ENCODE measurements around the gene INAFM1. TPM values are rescaled to one million over a fixed set of nuclear protein-coding genes. Genes with fewer than 3 reads are reported as not detected.
"Not testable (repeated sequence)": the region's sequence is repeated elsewhere in the genome, so short reads cannot be mapped to it uniquely, and the experiment has no call there.

Gene INAFM1
- total RNA-seq, 2 donors from 2014 or later: 10.3 to 18.6 TPM

- no peak for TF ChIP-seq CTCF (IDR thresholded peaks at IDR 0.05)
- H3K9me3 ChIP-seq: no peaks in the 10 kb centered on the region
- peaks cover 28% of the 10 kb centered on the region for H3K36me3 ChIP-seq
- H3K27ac ChIP-seq: peak overlapping the region; percentile 35 to 94
- H3K27me3 ChIP-seq (replicated peaks; ENCODE audit: insufficient read depth): no peaks in the 10 kb centered on the region
- no peak overlapping the region for H3K4me3 ChIP-seq
- ATAC-seq (ENCODE audit: insufficient number of reproducible peaks, low FRiP score, low read depth) (no peak), DNase-seq (ENCODE audit: low spot score) (no peak)
- H3K4me1 ChIP-seq (ENCODE audit: control insufficient read depth in 1 of 2, low read depth in 2 of 2): peaks cover 9 to 35% of the 10 kb centered on the region in 2 donors
These were observed 15.7 kb upstream of the INAFM1 start for GRCh38 chr19:47258895-47259555.

GRCh38 chr19:47260476-47260875 is 14.2 kb upstream of the INAFM1 start:
- ATAC-seq (ENCODE audit: insufficient number of reproducible peaks, low FRiP score, low read depth) (no peak), DNase-seq (ENCODE audit: low spot score) (no peak)
- Histone ChIP-seq H3K36me3 (peaks cover 42% of the 10 kb centered on the region), H3K4me1 (ENCODE audit: control insufficient read depth in 1 of 2, low read depth in 2 of 2) (peaks cover 9 to 32% of the 10 kb centered on the region in 2 donors), H3K4me3 (no peak overlapping the region), H3K9me3 (no peaks in the 10 kb centered on the region), H3K27me3 (replicated peaks; ENCODE audit: insufficient read depth) (no peaks in the 10 kb centered on the region), H3K27ac (no peak overlapping the region)
- TF ChIP-seq CTCF (IDR thresholded peaks at IDR 0.05): no peak

- ATAC-seq (ENCODE audit: insufficient number of reproducible peaks, low FRiP score, low read depth); H3K4me3 ChIP-seq; H3K27ac ChIP-seq; H3K27me3 ChIP-seq (replicated peaks; ENCODE audit: insufficient read depth); DNase-seq (ENCODE audit: low spot score); H3K9me3 ChIP-seq: not testable (repeated sequence)
- H3K36me3 ChIP-seq: peaks cover 53% of the 10 kb centered on the region
- H3K4me1 ChIP-seq (ENCODE audit: control insufficient read depth in 1 of 2, low read depth in 2 of 2): peaks cover 9 to 26% of the 10 kb centered on the region in 2 donors
These were observed 12.5 kb upstream of the INAFM1 start for GRCh38 chr19:47261946-47262793.

- H3K4me1 ChIP-seq (ENCODE audit: control insufficient read depth in 1 of 2, low read depth in 2 of 2): peaks cover 0 to 6% of the 10 kb centered on the region in 2 donors
- H3K27ac ChIP-seq: no peak overlapping the region
- H3K36me3 ChIP-seq: peaks cover 53% of the 10 kb centered on the region
- DNase-seq (ENCODE audit: low spot score): no peak
- no peaks in the 10 kb centered on the region for H3K27me3 ChIP-seq (replicated peaks; ENCODE audit: insufficient read depth)
- TF ChIP-seq CTCF (IDR thresholded peaks at IDR 0.05): no peak
- H3K9me3 ChIP-seq: no peaks in the 10 kb centered on the region
- no peak overlapping the region for H3K4me3 ChIP-seq
- ATAC-seq (ENCODE audit: insufficient number of reproducible peaks, low FRiP score, low read depth): no peak
These were observed 10.1 kb upstream of the INAFM1 start for GRCh38 chr19:47264629-47265028.

- no peak for DNase-seq (ENCODE audit: low spot score)
- no peak for ATAC-seq (ENCODE audit: insufficient number of reproducible peaks, low FRiP score, low read depth)
- Histone ChIP-seq H3K9me3 (no peaks in the 10 kb centered on the region), H3K4me1 (ENCODE audit: control insufficient read depth in 1 of 2, low read depth in 2 of 2) (no peaks in the 10 kb centered on the region), H3K36me3 (peaks cover 54% of the 10 kb centered on the region), H3K27ac (no peak overlapping the region), H3K4me3 (no peak overlapping the region), H3K27me3 (replicated peaks; ENCODE audit: insufficient read depth) (no peaks in the 10 kb centered on the region)
- no peak for TF ChIP-seq CTCF (IDR thresholded peaks at IDR 0.05)
These were observed 8.2 kb upstream of the INAFM1 start for GRCh38 chr19:47266401-47266941.
